Fibroblast of mammary gland (primary cell): ENCODE results near the gene PKNOX1.
"Not testable (repeated sequence)": the region's sequence is repeated elsewhere in the genome, so short reads cannot be mapped to it uniquely, and the experiment has no call there.

ENCODE experiments used
- DNase-seq: peaks from one replicate; pipeline ENCODE4 v3.0.0-alpha.2; 2010; ENCODE audit warnings: low read depth
- H3K4me3 ChIP-seq: 2 replicates; pipeline ENCODE4 v1.5.1; 2011; ENCODE audit warnings: low read depth, mild to moderate bottlenecking, low read length, moderate library complexity; ENCODE audit not compliant: control insufficient read depth
- TF ChIP-seq, protein P1 (sequence below): conservative IDR thresholded peaks from 2 replicates; pipeline ENCODE4 v1.5.1; 2011; ENCODE audit warnings: low read depth, low read length, inconsistent platforms; ENCODE audit not compliant: control insufficient read depth, insufficient read depth

PKNOX1 gene

DNA sequence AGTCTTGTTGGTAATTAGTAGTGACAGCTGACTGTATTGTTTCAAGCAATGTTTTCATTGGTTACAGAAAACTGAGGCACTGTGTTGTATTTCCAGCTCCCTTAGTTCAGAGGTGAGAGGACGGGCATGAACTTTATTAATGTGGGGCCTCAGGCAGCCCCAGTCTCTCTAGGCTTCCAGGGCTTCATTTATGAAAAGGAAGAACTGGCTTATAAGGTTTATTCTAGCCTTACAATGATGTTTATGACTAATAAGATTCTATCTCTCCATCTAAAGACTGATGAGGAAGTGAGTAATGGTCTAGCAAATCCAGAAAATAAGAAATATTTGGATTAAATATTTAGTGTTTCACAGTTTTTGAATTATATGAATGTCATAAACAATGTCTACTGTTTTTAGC lies 59.7 kb downstream of the PKNOX1 start:
- no peak for DNase-seq
- TF ChIP-seq, protein P1, sequence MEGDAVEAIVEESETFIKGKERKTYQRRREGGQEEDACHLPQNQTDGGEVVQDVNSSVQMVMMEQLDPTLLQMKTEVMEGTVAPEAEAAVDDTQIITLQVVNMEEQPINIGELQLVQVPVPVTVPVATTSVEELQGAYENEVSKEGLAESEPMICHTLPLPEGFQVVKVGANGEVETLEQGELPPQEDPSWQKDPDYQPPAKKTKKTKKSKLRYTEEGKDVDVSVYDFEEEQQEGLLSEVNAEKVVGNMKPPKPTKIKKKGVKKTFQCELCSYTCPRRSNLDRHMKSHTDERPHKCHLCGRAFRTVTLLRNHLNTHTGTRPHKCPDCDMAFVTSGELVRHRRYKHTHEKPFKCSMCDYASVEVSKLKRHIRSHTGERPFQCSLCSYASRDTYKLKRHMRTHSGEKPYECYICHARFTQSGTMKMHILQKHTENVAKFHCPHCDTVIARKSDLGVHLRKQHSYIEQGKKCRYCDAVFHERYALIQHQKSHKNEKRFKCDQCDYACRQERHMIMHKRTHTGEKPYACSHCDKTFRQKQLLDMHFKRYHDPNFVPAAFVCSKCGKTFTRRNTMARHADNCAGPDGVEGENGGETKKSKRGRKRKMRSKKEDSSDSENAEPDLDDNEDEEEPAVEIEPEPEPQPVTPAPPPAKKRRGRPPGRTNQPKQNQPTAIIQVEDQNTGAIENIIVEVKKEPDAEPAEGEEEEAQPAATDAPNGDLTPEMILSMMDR = no peak
- no peak overlapping the region for H3K4me3 ChIP-seq

DNA sequence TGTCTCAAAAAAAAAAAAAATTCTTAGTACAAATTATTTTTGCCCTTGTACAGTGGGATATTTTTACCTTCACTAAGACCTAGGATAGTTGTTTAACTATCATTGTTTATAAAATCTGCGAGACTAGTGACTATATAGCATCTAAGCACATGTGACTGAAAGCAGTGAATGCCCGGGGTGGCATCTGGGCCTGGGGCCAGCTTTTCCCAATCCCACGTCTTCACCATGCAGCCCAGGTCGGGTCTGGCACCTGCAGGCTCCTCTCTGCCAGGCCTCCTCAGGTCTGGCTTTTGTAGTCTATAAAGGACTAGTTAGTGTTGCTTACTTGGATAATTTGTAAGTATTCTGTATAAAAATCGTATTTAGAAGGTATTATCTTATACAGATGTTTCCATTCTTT lies 60.5 kb downstream of the PKNOX1 start:
- no peak overlapping the region for H3K4me3 ChIP-seq
- DNase-seq = no peak
- TF ChIP-seq, protein P1 = no peak

DNA sequence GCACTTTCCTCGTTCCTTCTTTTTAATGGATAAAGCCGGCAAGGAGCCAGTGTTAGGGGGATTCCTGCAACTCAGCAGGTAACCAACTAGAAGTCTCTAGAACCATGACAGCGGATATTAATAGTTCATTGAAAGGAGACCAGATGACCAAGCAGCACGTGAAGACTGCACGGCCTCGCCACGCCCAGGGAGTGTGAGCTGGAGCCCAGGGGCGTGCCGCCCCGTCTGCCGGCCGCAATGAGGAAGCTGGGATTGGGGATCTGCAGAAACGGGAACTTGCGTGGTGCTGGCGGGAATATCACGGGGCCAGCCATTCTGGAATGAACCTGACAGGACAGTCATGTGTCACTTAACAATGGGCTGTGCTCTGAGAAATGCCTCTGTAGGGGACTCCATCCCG lies 62.5 kb downstream of the PKNOX1 start:
- not testable (repeated sequence) for H3K4me3 ChIP-seq

DNA sequence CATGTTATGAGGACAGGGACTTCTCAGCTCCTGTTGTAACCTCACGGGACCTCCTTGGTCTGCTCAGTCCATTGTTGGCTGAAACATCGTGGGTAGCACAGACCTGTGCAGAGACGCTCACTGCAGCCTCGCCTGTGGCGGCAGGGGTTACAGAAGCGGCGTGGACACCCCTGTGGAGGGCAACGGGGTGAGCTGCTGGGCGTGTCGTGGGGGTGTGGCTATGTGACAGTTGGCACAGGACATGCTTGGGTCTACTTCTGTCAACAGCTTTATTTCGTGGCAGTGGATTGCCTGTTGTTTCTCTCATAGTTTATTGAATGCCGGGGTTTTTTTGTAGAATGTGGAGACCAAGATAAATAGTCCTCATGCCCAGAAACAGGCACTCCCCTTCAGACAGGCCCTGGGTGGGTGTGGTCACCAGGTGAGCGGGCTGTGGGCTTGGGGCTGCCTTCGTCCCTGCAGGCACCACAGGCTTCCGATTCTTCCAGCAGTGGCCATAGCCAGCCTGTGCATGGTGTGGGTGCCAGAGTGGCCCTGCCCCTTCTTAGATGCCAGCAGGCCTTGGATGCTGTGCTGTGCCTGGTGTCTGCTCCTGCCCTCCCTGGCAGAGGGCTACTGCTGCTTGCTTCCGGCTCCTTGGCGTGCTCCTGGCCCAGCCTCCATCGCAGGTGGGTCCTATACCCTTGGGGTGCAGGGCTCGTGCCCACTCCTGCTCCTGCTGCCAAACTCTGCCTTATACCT lies 63.7 kb downstream of the PKNOX1 start:
- not testable (repeated sequence) for DNase-seq, H3K4me3 ChIP-seq

More for the DNA sequence above, 62.5 kb downstream of the PKNOX1 start:
- not testable (repeated sequence) for DNase-seq

DNA sequence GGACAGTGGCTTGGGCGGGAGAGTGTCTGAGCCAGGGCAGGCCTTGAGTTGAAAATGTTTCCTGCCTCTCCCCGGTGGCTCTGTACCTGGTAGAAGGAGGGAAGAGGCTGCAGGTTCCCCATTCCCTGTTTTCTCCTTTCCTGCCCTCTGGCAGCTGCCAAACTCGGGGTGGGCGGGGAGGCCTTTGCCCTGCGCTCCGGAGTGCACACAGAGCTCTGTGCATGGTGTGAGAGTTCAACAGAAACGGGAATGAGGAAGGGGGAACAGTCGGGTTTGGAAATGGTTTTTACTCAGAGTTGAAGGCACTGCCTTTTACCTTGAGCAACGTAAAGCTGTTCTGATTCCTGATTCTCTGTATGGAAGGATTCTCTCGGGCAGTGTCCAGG lies 64.3 kb downstream of the PKNOX1 start:
- DNase-seq, H3K4me3 ChIP-seq: not testable (repeated sequence)

DNA sequence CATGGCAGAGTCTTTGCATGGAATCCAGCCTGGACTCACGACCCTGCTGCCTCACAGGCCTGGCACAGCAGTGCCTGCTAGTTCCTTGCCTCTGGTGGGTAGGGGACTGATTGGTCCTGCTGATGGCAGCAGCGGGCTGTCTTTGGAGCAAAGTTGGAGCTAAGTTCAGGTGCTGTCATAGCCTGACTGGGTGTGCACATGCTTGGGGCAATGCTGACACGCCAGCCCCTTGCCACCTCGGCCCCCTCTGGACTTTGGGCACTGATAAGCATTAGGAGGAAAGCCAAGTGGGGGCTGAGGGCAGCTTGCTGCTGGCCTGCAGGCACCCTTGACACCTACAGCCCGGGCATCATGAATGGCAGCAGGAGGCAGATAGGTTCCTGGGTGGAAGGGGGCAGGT lies 67.8 kb downstream of the PKNOX1 start:
- DNase-seq, H3K4me3 ChIP-seq: not testable (repeated sequence)

DNA sequence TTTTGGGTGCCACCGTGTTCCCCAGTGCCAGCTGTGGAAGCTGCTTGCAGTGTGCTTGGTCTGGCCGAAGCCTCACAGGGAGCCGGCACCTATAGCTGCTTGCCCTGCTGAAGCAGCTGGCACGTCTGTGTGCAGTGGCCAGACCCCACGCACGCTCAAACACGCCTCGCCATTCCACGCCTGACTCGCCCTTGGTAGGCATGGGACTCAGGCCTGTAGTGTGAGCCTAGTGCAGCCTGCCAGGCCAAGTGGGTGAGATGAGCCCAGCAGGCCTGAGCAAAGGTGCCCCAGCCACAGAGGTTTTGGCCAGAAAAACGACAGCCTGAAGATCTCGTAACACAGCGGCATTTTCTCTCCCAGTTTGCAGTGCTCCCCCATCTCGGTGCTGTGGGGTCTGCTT lies 68.9 kb downstream of the PKNOX1 start:
- H3K4me3 ChIP-seq, DNase-seq: not testable (repeated sequence)

DNA sequence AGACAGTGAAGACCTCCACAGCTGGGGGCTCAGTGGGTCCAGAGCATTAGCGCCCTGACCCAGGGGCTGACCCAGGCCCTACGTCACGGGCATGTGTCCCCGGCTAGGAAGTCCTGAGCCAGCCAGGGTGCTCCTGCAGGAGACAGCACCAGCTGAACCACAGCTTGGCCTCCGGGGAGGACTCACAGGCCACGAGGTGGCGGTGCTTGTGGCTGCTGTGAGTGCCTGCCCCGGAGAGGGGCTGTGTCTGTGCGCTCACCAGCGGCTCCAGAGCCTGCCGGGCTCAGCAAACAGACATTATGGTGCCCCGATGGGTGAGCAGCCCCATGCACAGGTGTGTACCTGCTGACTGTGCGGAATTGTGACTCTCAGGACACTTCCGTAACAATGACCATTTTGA lies 70.2 kb downstream of the PKNOX1 start:
- DNase-seq, H3K4me3 ChIP-seq: not testable (repeated sequence)

DNA sequence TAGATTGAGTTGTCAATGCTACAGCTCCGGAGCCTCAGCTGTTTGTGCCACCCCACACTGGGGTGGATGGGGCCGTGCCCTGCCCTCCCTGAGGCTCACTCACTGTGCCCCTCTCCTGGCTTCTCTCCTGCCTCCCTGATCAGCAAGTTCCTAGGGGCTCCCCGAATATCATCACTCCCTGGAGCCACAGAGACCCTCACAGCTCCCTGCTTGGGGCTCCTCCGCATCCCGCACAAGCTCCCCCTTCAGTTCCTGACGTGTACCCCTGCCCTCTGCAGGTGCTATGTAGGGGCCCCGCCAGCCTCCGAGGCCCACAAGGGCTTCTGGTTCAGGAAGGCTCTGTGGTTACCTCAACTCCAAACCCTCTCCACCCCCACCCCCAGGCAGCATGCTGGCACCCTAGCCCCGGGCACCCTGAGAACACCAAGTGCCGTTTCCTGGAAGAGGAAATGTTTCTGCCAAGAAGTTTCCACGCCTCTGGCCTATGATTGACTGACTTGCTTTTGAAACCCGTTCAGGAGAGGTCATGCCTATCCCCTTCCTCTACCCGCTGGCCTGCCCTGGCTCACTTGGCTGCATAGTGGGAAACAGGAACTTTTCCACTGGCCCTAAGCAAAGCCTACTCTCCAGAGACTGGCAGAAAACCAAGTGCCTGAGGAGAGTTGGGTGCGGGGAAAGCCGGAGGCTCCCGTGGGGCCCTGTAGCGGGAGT lies 71.0 kb downstream of the PKNOX1 start:
- H3K4me3 ChIP-seq, DNase-seq: not testable (repeated sequence)

DNA sequence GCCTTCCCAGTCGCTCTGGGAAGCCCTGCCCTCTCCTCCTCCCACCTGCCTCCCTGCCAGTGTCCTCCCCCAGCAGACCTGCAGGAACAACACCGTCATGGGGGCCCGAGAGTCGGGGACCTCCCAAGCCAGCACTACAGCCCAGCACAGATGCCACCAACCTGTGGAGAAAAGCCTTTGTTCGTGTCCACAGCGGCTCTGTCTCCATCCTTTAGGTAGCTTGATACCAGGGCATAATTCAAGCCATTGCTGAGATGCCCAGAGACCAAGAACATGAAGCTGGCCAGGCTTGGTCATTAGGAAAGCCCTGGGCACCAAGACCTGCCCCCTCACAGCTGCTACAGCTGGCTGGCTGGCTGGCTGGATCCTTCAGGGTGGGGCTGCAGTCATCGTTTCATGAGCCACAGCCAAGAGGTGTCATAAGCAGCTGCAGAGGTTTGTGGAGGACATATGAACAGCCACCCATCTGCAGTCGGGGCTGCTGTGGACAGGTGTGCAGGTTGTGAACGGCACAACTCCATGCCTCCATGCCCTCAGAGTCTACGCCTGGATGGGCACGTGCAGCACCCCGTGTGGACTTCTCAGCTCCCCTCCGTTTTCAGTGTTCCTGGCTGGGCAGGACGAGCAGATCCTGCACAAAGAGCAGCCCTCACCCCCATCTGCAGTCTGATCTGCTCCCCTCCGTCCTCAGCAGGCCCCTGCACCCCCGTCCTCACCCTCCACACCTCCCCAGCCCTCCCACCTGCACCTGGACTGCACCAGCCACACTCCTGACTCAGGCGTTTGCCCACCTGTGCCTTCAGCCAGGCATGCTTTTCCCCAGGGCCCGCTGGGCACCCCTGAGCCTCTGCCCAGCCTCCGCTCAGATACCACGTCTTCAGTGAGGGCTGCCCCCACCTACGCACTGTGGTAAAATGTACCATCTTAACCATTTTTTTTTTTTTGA lies 71.8 kb downstream of the PKNOX1 start:
- DNase-seq, H3K4me3 ChIP-seq: not testable (repeated sequence)

DNA sequence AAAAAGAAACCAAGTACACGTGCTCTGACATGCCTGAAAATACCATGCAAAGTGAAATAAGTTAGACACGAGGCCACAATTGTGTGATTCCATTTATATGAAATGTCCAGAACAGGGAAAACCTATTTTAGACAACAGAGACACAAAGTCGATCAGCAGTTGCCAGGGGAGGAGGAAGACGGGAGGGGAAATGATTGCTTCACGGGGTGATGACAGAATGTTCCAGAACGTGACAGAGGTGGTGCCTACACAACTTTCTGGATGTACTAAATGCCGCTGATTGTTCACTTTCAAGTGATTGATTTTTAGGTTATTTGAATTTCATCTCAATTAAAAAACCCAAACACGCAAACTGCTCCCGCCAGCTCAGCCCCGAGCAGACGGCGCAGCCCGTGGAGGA lies 78.8 kb downstream of the PKNOX1 start:
- not testable (repeated sequence) for H3K4me3 ChIP-seq, DNase-seq

DNA sequence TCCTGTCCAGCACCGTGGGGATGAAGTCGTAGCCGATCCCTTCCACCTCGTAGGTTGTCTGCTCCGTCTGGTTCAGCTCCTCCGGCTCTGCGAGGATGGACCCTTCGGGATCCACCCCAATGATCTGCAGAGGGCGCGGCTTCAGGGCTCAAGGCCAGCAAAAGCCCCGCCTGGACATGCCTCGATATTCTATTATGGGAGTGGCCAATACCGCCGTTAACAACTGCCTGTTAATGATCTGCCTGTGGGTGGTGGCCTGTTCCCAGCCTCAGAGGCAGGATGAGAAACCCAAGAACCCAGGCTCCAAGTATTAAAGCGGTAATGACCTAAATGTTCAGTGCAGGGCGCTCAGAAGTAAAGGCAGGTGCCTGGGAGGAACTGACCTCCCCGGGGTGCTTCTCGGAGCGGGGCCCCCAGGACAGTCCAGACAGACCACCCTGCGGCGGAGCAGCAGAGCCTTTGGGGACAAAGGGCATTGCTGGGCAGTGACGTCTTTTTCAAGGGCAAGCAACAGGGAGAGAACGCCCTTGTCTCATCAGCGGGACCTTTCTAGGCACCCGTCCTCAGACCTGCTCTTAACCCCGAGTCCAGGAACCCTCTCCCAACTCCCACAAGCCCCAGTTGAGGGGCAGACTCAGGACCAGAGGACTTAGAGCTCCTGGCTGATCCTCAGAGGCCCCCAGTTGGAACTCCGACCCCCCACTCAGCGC lies 88.7 kb downstream of the PKNOX1 start:
- not testable (repeated sequence) for H3K4me3 ChIP-seq, DNase-seq

DNA sequence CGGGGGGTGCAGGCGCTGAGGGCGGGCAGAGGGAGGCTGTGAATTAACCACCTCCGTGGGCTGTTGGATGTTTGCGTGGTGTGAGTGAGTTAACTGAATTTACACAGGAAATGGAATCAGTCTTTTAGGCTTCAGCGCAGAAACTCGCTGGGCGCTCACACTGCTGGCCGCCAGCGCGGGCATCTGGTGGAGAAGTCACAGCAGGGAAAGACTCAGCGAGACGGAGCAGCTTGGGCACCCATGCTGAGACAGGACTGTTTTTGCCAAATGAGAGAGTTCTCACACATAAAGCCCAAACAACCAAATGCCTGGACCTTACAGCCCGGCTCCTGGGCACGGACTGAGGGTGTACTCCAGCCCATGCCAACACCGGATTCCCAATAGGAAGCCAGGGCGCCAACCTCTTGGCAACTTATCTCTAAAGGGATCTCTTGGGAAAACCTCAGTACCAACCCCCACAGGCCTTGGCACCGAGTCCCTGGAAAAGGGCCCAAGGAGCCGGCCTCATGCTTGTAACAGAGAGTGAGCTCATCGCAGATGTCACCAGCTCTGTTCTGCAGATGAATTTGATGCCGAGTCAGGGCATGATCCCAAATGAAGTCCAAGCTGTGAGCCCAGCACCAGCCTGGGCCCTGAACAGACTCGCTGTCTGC lies 90.0 kb downstream of the PKNOX1 start:
- H3K4me3 ChIP-seq, DNase-seq: not testable (repeated sequence)

DNA sequence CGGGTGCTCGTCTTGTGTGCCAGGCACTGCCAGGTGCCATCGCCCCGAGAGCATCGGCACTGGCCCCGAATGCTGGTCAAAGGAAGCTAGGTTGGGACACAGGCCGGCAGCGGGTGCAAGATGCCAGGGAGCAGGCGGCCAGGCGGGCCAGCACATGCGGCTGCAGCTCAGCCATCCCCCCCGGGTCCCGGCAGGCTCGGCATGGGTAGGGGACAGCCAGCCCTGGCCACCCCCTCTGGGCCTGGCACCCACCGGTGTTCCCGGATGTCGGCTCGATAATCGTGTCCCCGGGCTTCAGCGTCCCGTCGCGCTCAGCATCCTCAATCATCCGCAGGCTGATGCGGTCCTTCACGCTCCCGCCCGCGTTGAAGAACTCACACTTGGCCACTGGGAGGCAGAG lies 91.6 kb downstream of the PKNOX1 start:
- not testable (repeated sequence) for DNase-seq

DNA sequence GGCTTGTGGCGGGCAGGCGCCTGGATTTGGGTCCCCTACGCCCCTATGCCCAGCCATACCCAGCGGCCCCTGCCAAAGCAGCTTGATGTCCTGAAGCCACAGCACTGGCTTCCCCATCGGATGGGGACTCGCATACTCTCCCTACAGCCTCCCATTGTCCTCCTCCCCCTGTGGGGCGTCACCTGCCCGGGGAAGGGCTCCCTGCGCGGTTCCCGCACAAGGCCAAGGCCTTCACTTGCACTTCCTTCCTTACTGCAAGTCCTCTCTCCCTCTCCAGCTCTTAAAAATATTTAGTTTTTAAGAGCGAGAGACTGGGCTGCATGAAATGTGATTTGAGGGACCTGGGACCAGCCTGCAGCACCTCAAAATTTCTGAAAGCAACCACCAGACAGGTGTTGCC lies 92.3 kb downstream of the PKNOX1 start:
- not testable (repeated sequence) for DNase-seq, H3K4me3 ChIP-seq

More for the DNA sequence above, 91.6 kb downstream of the PKNOX1 start:
- H3K4me3 ChIP-seq = not testable (repeated sequence)
